ENCODE results near the gene GFOD1. TPM values are rescaled to one million over a fixed set of nuclear protein-coding genes. Genes with fewer than 3 reads are reported as not detected.
A peak's percentile ranks its signal among the peaks of the same experiment; 100 is the strongest.

GFOD1 gene
- total RNA-seq, 6 experiments from 2014 or later, result 2.3 to 4.7 (median 2.9) TPM

DNA sequence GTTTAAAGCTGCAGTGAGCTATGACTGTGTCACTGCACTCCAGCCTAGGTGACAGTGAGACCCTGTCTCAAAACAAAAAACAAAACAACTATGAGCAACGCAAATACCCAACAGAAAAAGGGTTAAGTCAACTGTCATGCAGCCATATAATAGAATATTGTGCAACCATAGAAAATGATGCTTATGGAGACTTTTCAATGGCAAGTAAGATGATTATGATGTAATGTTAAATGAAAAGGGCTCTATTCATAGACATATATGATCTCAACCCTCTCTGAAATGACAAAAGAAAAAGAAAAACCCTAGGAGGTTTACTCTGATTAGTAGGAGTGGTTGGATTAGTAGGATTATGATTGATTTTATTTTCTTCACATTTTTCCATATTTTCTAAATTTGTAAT, 117.8 kb downstream of the GFOD1 start:
- no peak for DNase-seq
- peaks cover 40% of the 10 kb centered on the region for H3K4me1 Mint-ChIP-seq (ENCODE audit: low read depth)
- H3K27me3 Mint-ChIP-seq (ENCODE audit: insufficient read depth), result no peaks in the 10 kb centered on the region; the same call in 1 of the 2 replicates
- TF ChIP-seq, protein P1, sequence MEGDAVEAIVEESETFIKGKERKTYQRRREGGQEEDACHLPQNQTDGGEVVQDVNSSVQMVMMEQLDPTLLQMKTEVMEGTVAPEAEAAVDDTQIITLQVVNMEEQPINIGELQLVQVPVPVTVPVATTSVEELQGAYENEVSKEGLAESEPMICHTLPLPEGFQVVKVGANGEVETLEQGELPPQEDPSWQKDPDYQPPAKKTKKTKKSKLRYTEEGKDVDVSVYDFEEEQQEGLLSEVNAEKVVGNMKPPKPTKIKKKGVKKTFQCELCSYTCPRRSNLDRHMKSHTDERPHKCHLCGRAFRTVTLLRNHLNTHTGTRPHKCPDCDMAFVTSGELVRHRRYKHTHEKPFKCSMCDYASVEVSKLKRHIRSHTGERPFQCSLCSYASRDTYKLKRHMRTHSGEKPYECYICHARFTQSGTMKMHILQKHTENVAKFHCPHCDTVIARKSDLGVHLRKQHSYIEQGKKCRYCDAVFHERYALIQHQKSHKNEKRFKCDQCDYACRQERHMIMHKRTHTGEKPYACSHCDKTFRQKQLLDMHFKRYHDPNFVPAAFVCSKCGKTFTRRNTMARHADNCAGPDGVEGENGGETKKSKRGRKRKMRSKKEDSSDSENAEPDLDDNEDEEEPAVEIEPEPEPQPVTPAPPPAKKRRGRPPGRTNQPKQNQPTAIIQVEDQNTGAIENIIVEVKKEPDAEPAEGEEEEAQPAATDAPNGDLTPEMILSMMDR (IDR thresholded peaks at IDR 0.05), result no peak
- no peaks in the 10 kb centered on the region for H3K9me3 Mint-ChIP-seq
- no peak overlapping the region for H3K4me3 Mint-ChIP-seq
- no peaks in the 10 kb centered on the region for H3K36me3 Mint-ChIP-seq (ENCODE audit: low read depth)
- H3K27ac Mint-ChIP-seq, result no peak overlapping the region

DNA sequence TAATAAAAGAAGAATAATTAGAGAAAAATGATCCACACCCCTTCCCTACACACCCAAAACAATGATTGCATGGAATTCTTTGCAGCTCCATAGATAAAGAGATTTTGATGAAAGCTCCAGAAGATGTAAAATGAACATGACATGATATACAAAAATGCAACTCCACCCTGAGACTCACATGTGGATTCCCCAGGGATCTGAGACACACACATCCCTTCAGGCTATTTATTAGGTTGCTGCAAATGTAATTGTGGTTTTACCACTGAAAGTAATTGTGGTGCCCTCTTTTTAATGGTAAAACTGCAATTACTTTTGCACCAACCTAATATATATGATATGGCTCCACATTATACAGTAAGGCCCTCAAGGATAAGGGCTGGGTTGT, 118.7 kb downstream of the GFOD1 start:
- peak; percentile 45 for DNase-seq
- TF ChIP-seq, protein P1 (IDR thresholded peaks at IDR 0.05), result no peak
- H3K9me3 Mint-ChIP-seq, result no peaks in the 10 kb centered on the region
- no peaks in the 10 kb centered on the region for H3K36me3 Mint-ChIP-seq (ENCODE audit: low read depth)
- no peak overlapping the region for H3K27ac Mint-ChIP-seq
- no peak overlapping the region for H3K4me3 Mint-ChIP-seq
- no peaks in the 10 kb centered on the region; the same call in 1 of the 2 replicates for H3K27me3 Mint-ChIP-seq (ENCODE audit: insufficient read depth)
- H3K4me1 Mint-ChIP-seq (ENCODE audit: low read depth), result peaks cover 37% of the 10 kb centered on the region

DNA sequence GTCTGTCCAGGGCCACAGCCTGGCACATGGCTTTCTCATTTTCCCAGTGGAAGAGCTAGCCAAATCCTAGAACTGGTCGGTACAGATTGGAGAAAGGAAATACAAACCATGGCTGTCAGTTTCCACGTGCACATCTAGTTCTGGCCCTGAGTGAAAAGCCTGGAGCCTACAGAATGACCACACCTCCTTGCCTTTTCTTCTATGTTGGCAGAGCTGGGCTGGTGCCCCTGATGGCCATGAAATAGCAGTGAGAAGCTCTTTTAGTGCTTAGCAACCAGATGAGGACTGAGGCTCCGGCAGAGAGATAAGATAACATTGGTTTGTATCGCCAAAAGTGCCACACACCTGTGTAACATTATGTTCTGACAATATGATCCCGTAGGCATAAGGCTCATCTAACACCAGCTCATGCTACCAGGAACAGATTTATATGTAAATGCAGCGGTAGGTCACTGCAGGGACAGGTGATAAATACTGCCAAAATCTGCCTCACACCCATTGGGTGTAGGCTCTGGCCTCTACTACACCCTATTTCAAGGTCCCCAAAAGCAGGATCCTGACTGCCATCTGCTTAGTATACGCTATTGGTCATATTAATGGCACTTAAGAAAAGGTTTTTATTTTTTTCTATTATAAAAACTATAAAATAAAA, 119.2 kb downstream of the GFOD1 start:
- no peak overlapping the region for H3K27ac Mint-ChIP-seq
- peaks cover 35% of the 10 kb centered on the region for H3K4me1 Mint-ChIP-seq (ENCODE audit: low read depth)
- H3K4me3 Mint-ChIP-seq, result no peak overlapping the region
- no peaks in the 10 kb centered on the region; the same call in 1 of the 2 replicates for H3K27me3 Mint-ChIP-seq (ENCODE audit: insufficient read depth)
- no peak for DNase-seq
- no peaks in the 10 kb centered on the region for H3K36me3 Mint-ChIP-seq (ENCODE audit: low read depth)
- H3K9me3 Mint-ChIP-seq, result no peaks in the 10 kb centered on the region
- TF ChIP-seq, protein P1 (IDR thresholded peaks at IDR 0.05), result no peak

DNA sequence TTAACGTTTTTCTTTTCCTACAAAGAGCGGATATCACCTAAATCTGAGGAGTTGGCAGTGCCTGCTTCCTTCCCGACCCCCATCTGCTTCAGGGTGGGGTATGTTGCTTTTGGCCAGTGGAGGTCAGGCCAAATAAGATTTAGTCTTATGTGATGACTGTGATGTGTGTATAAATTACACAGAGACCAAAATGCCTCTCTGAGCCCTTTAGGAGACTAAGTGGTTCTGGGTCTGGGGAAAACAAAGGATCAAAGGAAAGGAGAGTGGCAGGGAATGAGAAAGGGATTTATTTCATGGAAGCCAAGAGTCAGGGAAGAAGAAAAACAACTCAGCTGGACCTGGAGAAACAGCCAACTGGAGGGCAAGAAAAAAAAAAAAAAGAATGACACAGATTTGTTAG, 120.0 kb downstream of the GFOD1 start:
- peaks cover 35% of the 10 kb centered on the region for H3K4me1 Mint-ChIP-seq (ENCODE audit: low read depth)
- H3K27ac Mint-ChIP-seq, result no peak overlapping the region
- H3K27me3 Mint-ChIP-seq (ENCODE audit: insufficient read depth), result no peaks in the 10 kb centered on the region; the same call in 1 of the 2 replicates
- TF ChIP-seq, protein P1 (IDR thresholded peaks at IDR 0.05), result no peak
- no peak overlapping the region for H3K4me3 Mint-ChIP-seq
- H3K9me3 Mint-ChIP-seq, result no peaks in the 10 kb centered on the region
- H3K36me3 Mint-ChIP-seq (ENCODE audit: low read depth), result no peaks in the 10 kb centered on the region
- no peak for DNase-seq

DNA sequence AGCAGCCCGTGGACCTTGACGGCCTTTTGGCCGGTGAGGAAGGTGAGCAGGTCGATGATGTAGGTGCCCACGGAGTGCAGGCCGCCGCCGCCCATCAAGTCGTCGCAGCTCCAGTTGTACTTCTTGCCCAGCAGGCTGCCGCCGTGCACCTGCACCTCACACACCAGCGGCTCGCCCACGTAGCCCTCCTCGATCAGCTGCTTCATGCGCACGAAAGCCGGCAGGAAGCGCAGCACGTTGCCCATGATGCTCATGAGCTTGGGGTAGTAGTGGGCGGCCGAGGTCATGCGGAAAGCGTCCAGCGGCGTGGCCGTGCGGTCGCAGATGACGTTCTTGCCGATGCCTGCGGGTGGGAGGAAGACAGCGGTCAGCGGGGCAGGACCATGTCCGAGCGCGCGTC, 122.1 kb downstream of the GFOD1 start:
- Mint-ChIP-seq H3K9me3 (no peaks in the 10 kb centered on the region), H3K4me1 (ENCODE audit: low read depth) (peaks cover 46% of the 10 kb centered on the region), H3K27ac (no peak overlapping the region), H3K36me3 (ENCODE audit: low read depth) (no peaks in the 10 kb centered on the region), H3K4me3 (no peak overlapping the region), H3K27me3 (ENCODE audit: insufficient read depth) (no peaks in the 10 kb centered on the region; the same call in 1 of the 2 replicates)
- no peak for DNase-seq
- TF ChIP-seq, protein P1 (IDR thresholded peaks at IDR 0.05), result no peak
